Sigmoid colon (tissue), 4 donors: Measurements from ENCODE around the gene INTS6.

Source experiments
- POLR2A ChIP-seq, 2 donors: fragments of 450-650 bp; IDR thresholded peaks; one replicate each; pipeline ENCODE4 v1.6.1; 2016; ENCODE audit warnings: antibody characterized with exemption in 2 of 2, mild to moderate bottlenecking in 2 of 2, moderate library complexity in 2 of 2
- POLR2AphosphoS5 ChIP-seq, 4 donors: sonication (generic); formaldehyde crosslinking; IDR thresholded peaks; one replicate each; pipeline ENCODE4 v1.6.1; 2017; ENCODE audit warnings: antibody characterized with exemption in 4 of 4
- TF ChIP-seq, protein P1 (sequence below), 4 experiments: fragments of 450-650 bp in 3 of 4; fragments of 200-600 bp in 1 of 4; IDR thresholded peaks; one replicate each; pipeline ENCODE4 v1.5.1; 2016 to 2019; ENCODE audit warnings: antibody characterized with exemption in 4 of 4, mild to moderate bottlenecking in 3 of 4, moderate library complexity in 2 of 4

DNA sequence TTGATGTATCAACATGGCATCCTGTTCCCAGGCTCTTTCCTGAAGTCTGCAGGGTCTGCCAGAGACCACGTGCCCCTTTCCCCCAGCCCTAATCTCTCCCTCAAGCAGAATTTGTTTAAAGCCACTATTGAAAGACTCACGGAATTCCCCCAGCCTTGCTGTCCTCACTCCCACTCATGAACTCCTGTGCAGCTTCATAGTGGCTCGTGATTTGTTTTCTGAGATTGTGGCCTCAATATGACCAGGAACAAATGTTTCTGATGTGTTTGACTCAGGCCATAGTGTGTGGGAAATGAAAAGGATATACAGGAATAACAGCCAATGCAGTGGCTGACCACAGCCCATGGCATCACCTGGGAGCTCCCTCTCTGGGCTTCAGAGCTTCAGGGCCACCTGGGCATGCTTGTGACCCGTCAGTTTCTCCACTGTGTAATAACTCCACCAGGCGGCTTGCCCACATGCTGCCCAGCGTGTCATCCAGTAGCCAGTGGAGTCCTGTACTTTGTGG lies 121.4 kb downstream of the INTS6 start:
- TF ChIP-seq POLR2A (IDR thresholded peaks at IDR 0.05) (no peak), POLR2AphosphoS5 (IDR thresholded peaks at IDR 0.05) (no peak)
- TF ChIP-seq, protein P1, sequence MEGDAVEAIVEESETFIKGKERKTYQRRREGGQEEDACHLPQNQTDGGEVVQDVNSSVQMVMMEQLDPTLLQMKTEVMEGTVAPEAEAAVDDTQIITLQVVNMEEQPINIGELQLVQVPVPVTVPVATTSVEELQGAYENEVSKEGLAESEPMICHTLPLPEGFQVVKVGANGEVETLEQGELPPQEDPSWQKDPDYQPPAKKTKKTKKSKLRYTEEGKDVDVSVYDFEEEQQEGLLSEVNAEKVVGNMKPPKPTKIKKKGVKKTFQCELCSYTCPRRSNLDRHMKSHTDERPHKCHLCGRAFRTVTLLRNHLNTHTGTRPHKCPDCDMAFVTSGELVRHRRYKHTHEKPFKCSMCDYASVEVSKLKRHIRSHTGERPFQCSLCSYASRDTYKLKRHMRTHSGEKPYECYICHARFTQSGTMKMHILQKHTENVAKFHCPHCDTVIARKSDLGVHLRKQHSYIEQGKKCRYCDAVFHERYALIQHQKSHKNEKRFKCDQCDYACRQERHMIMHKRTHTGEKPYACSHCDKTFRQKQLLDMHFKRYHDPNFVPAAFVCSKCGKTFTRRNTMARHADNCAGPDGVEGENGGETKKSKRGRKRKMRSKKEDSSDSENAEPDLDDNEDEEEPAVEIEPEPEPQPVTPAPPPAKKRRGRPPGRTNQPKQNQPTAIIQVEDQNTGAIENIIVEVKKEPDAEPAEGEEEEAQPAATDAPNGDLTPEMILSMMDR (IDR thresholded peaks at IDR 0.05): no peak
